Choroid plexus epithelial cell (primary cell): ENCODE measurements around the gene CLDN2.
"Not testable (repeated sequence)": the region's sequence is repeated elsewhere in the genome, so short reads cannot be mapped to it uniquely, and the experiment has no call there.

ENCODE experiments used
- DNase-seq: peaks from one replicate; pipeline ENCODE4 v3.0.0-alpha.2; 2010; ENCODE audit warnings: low read depth
- H3K4me3 ChIP-seq: 2 replicates; pipeline ENCODE4 v1.5.1; 2011; ENCODE audit warnings: low read depth, mild to moderate bottlenecking, control low read depth, low read length, moderate library complexity
- TF ChIP-seq, protein P1 (sequence below): conservative IDR thresholded peaks from 2 replicates; pipeline ENCODE4 v1.5.1; 2011; ENCODE audit warnings: low read depth, mild to moderate bottlenecking, control low read depth, inconsistent platforms, low read length, moderate library complexity

Gene CLDN2

DNA sequence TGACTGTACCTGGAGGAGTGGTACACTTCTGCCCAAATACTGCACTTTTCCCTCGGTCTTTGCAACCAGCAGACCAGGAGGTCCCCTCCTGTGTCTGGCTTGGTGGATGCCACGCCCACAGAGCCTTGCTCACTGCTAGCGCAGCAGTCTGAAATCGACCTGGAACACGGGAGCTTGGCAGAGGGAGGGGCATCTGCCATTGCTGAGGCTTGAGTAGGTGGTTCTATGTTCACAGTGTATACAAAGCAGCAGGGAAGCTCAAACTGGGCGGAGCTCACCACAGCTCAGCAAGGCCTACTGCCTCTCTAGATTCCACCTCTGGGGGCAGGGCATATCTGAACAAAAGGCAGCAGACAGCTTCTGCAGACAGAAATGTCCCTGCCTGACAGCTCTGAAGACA is 46.3 kb downstream of the CLDN2 start:
- peak; percentile 42 for DNase-seq
- TF ChIP-seq, protein P1, sequence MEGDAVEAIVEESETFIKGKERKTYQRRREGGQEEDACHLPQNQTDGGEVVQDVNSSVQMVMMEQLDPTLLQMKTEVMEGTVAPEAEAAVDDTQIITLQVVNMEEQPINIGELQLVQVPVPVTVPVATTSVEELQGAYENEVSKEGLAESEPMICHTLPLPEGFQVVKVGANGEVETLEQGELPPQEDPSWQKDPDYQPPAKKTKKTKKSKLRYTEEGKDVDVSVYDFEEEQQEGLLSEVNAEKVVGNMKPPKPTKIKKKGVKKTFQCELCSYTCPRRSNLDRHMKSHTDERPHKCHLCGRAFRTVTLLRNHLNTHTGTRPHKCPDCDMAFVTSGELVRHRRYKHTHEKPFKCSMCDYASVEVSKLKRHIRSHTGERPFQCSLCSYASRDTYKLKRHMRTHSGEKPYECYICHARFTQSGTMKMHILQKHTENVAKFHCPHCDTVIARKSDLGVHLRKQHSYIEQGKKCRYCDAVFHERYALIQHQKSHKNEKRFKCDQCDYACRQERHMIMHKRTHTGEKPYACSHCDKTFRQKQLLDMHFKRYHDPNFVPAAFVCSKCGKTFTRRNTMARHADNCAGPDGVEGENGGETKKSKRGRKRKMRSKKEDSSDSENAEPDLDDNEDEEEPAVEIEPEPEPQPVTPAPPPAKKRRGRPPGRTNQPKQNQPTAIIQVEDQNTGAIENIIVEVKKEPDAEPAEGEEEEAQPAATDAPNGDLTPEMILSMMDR: peak; percentile 4
- H3K4me3 ChIP-seq: not testable (repeated sequence)

DNA sequence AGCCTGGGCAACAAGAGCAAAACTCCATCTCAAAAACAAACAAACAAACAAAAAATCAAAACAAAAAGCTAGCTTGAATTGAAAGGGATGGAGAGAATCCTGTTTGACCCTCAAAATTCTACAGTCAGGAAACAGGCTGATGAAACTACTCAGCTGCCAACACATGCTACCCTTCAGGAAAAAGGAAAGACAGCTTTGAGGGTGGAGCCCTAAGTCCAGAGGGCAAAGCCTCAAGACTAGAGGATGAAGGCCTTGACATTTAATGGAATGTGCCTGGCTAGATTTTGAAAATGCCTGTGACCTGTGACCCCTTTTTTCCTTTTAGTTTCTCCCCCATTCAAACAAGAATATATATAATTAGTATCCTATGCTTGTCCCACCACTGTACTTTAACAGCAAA is 52.7 kb downstream of the CLDN2 start:
- DNase-seq: no peak
- H3K4me3 ChIP-seq: no peak overlapping the region
- TF ChIP-seq, protein P1: no peak

DNA sequence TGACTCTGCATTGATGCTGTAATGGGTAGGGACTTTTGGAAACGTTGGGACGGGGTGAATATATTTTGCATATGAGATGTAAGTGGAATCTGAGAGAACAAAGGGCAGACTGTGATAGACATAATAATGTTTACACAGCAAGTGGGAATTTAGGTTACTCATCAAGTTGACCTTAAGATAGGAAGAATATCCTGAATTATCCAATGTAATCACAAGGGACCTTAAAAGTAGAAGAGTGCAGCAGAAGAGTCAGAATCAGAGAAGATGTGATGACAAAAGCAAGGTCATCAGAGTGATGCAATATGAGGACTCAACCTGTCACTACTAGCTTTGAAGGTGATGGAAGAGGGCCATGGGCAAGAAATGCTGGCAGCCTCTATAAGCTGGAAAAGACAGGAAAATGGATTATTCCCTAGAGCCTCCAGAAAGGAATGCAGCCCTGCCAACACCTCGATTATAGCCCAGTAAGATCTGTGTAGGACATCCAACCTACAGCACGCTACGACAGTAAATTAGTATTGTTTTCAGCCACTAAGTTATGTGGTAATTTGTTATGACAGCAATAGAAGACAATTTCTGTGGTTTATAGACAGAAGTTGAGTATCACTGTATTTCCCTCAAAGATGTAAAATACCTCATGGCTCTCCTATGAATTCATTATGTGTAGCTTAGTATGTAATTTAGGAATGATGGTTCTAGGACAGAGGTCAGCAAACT is 53.4 kb downstream of the CLDN2 start:
- H3K4me3 ChIP-seq: no peak overlapping the region
- TF ChIP-seq, protein P1: no peak
- no peak for DNase-seq

DNA sequence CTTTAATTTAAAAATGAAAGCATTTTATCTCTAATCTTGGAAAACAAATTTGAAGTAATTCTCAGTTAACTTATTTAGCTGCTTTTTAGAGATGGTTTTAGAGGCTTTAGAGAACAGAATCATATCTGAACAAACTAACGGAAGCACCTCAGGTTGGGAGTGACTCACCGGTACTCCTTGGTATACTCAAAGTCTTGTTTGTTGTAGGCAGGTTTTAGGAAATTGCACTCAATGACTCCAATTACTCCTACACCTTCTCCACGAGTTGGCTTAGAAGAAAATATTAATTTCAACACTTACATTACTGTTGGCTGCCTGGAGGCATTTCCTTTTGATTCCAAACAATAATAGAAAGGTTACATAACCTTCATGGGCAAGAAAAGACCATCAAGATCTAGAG is 56.2 kb downstream of the CLDN2 start:
- H3K4me3 ChIP-seq: no peak overlapping the region
- no peak for DNase-seq
- TF ChIP-seq, protein P1: no peak
